ENCODE measurements around the gene ABCA3. TPM values are rescaled to one million over a fixed set of nuclear protein-coding genes. Genes with fewer than 3 reads are reported as not detected.

Gene ABCA3
- total RNA-seq, 4 donors from 2014 or later = 3.4 to 8.6 (median 3.7) TPM

- in situ Hi-C loops (cut with MboI; ENCODE audit: low pct_ligation_motif_present in 1 of 4, low pct_unique_long_range_greater_than_20kb in 1 of 4, low sequenced_read_pairs in 3 of 4) (no loop called here), intact Hi-C loops (cut with DNase I; ENCODE audit: low total_unique reads) (no loop called here)
- TF ChIP-seq POLR2A (IDR thresholded peaks at IDR 0.05) = no peak
- TF ChIP-seq, protein P1, sequence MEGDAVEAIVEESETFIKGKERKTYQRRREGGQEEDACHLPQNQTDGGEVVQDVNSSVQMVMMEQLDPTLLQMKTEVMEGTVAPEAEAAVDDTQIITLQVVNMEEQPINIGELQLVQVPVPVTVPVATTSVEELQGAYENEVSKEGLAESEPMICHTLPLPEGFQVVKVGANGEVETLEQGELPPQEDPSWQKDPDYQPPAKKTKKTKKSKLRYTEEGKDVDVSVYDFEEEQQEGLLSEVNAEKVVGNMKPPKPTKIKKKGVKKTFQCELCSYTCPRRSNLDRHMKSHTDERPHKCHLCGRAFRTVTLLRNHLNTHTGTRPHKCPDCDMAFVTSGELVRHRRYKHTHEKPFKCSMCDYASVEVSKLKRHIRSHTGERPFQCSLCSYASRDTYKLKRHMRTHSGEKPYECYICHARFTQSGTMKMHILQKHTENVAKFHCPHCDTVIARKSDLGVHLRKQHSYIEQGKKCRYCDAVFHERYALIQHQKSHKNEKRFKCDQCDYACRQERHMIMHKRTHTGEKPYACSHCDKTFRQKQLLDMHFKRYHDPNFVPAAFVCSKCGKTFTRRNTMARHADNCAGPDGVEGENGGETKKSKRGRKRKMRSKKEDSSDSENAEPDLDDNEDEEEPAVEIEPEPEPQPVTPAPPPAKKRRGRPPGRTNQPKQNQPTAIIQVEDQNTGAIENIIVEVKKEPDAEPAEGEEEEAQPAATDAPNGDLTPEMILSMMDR (IDR thresholded peaks at IDR 0.05) = no peak
- no peak for TF ChIP-seq EP300 (IDR thresholded peaks at IDR 0.05; ENCODE audit: low read depth)
- TF ChIP-seq POLR2AphosphoS5 (IDR thresholded peaks at IDR 0.05) = no peak
- 48 to 69% methylated on average over 5 to 11 of the region's 11 CpGs for WGBS, 2 donors (ENCODE audit: low coverage in 1 of 2)
- Histone ChIP-seq H3K4me3 (no peak overlapping the region), H3K4me1 (no peaks in the 10 kb centered on the region), H3K27me3 (peaks cover 16% of the 10 kb centered on the region), H3K36me3 (no peaks in the 10 kb centered on the region), H3K9me3 (no peaks in the 10 kb centered on the region), H3K27ac (no peak overlapping the region)
- no peak for DNase-seq
Measured at GRCh38 chr16:2365397-2366294, 25.1 kb upstream of the ABCA3 start.

DNA sequence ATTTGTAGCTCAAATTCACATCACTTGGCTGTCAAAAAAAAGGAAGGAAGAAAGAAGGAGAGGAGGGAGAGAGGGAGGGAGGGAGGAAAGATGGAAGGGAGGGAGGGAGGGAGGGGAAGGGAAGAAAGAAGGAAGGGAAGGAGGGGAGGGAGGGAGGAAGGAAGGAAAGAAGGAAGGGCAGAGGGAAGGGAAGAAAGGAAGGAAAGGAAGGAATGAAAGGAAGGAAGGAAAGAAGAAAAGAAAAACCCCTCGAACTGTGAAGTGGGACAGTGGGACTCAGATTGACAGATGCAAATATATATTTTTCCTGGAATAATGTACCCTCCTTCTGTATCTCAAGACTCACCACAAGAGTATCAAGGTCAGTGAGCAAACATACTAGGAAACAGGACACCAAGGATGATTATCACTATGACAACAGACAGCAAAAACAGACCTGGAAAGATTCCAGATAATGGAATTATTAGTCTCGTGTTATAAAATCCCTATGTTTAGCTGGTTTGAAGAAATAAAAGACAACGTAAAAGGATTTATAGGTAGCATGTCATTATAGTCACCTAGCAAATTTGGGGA is 24.2 kb upstream of the ABCA3 start:
- Histone ChIP-seq H3K4me1 (no peaks in the 10 kb centered on the region), H3K27ac (no peak overlapping the region), H3K36me3 (no peaks in the 10 kb centered on the region), H3K9me3 (no peaks in the 10 kb centered on the region), H3K27me3 (peaks cover 19% of the 10 kb centered on the region), H3K4me3 (no peak overlapping the region)
- intact Hi-C loops (cut with DNase I; ENCODE audit: low total_unique reads) (no loop called here), in situ Hi-C loops (cut with MboI; ENCODE audit: low pct_ligation_motif_present in 1 of 4, low pct_unique_long_range_greater_than_20kb in 1 of 4, low sequenced_read_pairs in 3 of 4) (no loop called here)
- DNase-seq = no peak
- TF ChIP-seq POLR2A (IDR thresholded peaks at IDR 0.05) = no peak
- TF ChIP-seq, protein P1 (IDR thresholded peaks at IDR 0.05) = no peak
- TF ChIP-seq POLR2AphosphoS5 (IDR thresholded peaks at IDR 0.05) = no peak
- no peak for TF ChIP-seq EP300 (IDR thresholded peaks at IDR 0.05; ENCODE audit: low read depth)
- WGBS, 2 donors (ENCODE audit: low coverage in 1 of 2) = 25 to 26% methylated on average over 3 of the region's 3 CpGs

GRCh38 chr16:2362218-2362617 is 21.7 kb upstream of the ABCA3 start:
- no peak for TF ChIP-seq POLR2AphosphoS5 (IDR thresholded peaks at IDR 0.05)
- TF ChIP-seq EP300 (IDR thresholded peaks at IDR 0.05; ENCODE audit: low read depth) = no peak
- TF ChIP-seq POLR2A (IDR thresholded peaks at IDR 0.05) = no peak
- TF ChIP-seq, protein P1 (IDR thresholded peaks at IDR 0.05) = no peak
- in situ Hi-C loops (cut with MboI; ENCODE audit: low pct_ligation_motif_present in 1 of 4, low pct_unique_long_range_greater_than_20kb in 1 of 4, low sequenced_read_pairs in 3 of 4) = no loop called here
- WGBS, 2 donors (ENCODE audit: low coverage in 1 of 2) = 60 to 63% methylated on average over 3 of the region's 3 CpGs

DNA sequence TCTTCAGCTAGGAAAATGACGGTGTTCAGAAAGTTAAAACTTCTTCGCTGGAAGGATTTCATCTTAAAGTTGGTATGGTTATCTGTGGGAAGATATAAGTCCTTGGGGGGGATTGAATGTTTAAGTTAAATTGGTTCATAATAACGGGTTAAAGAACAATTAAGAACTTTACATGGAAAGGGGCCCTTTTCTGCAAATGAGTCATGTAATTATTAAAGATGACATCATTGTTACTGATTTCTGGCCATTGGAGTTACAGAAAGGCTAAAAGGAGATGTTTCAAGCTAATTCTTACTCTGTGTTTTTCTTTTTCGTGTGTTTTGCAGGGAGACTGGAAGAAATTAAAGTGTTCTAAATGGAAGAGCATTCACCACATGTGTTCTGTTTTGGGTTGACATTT is 20.6 kb upstream of the ABCA3 start:
- in situ Hi-C loops (cut with MboI; ENCODE audit: low pct_ligation_motif_present in 1 of 4, low pct_unique_long_range_greater_than_20kb in 1 of 4, low sequenced_read_pairs in 3 of 4) (no loop called here), intact Hi-C loops (cut with DNase I; ENCODE audit: low total_unique reads) (no loop called here)
- 78 to 80% methylated on average over 4 of the region's 4 CpGs for WGBS, 2 donors (ENCODE audit: low coverage in 1 of 2)
- Histone ChIP-seq H3K4me1 (no peaks in the 10 kb centered on the region), H3K9me3 (no peaks in the 10 kb centered on the region), H3K4me3 (no peak overlapping the region), H3K27ac (no peak overlapping the region), H3K27me3 (peaks cover 53% of the 10 kb centered on the region), H3K36me3 (no peaks in the 10 kb centered on the region)
- TF ChIP-seq EP300 (IDR thresholded peaks at IDR 0.05; ENCODE audit: low read depth) (no peak), POLR2AphosphoS5 (IDR thresholded peaks at IDR 0.05) (no peak), POLR2A (IDR thresholded peaks at IDR 0.05) (no peak)
- TF ChIP-seq, protein P1 (IDR thresholded peaks at IDR 0.05) = no peak
- DNase-seq = no peak

More at GRCh38 chr16:2362218-2362617, 21.7 kb upstream of the ABCA3 start:
- H3K27ac ChIP-seq = no peak overlapping the region
- H3K9me3 ChIP-seq = no peaks in the 10 kb centered on the region
- intact Hi-C loops (cut with DNase I; ENCODE audit: low total_unique reads) = no loop called here
- no peak for DNase-seq
- peaks cover 42% of the 10 kb centered on the region for H3K27me3 ChIP-seq
- no peak overlapping the region for H3K4me3 ChIP-seq
- H3K4me1 ChIP-seq = no peaks in the 10 kb centered on the region
- H3K36me3 ChIP-seq = no peaks in the 10 kb centered on the region
